IPS-NIHi7 (cell line): ENCODE results near the gene NEDD4L.

ENCODE experiments used
- DNase-seq: peaks from one replicate; pipeline ENCODE4 v3.0.0; 2012; ENCODE audit warnings: mixed read lengths; ENCODE audit errors: extremely low spot score

Gene NEDD4L

DNA sequence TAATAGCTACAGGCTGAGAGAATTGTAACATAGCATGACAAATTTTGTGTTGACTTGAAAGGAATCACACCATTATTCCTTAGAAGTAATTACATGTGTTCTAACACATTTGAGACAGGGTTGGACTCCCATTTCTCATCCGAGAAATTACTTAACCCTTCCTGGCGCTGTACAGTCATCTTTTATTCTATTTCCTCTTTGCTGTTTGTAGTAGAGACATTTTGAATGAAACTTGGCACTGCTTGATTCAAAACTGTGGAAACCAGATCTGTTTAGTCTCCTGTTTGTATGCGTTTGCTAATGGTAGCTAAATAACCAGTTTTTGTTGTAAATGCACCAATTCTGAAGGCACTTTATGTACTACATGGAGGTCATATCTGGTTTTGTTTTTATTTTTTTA lies 352.9 kb downstream of the NEDD4L start:
- no peak for DNase-seq

DNA sequence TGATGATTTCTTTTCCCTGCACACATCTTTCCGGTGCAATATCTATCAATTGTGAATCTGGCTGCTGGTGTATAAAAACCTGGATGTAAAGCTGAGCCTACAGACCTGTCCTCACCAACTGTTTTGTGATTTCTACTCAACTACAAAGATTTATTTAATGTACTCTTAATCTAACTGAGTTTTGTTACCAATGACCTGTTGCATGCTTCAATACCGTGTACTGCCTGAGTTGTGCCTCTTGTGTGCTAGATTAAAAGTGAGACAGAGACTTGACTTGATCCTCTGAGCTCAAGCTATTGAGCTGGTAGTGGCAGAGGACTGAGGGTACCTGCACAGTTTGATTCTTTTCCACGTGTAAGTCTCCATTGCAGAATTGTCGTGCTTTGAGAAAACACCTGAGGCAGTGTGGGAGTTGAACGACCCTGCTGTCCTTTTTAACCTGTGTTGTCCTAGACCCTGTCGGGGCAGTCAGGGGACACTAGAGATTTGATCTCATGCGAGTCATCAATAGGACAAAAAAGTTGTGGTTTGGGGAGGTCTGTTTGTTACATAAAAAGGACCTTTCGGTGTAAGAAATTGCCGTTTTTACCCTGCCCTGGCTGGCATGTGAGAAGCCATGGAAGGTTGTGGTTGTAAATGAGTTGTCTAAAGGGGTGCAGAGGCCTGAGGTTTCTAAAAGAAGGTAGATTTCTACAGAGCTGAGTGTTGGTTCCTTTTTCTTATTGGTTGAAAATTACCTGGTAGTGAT lies 353.5 kb downstream of the NEDD4L start:
- no peak for DNase-seq

DNA sequence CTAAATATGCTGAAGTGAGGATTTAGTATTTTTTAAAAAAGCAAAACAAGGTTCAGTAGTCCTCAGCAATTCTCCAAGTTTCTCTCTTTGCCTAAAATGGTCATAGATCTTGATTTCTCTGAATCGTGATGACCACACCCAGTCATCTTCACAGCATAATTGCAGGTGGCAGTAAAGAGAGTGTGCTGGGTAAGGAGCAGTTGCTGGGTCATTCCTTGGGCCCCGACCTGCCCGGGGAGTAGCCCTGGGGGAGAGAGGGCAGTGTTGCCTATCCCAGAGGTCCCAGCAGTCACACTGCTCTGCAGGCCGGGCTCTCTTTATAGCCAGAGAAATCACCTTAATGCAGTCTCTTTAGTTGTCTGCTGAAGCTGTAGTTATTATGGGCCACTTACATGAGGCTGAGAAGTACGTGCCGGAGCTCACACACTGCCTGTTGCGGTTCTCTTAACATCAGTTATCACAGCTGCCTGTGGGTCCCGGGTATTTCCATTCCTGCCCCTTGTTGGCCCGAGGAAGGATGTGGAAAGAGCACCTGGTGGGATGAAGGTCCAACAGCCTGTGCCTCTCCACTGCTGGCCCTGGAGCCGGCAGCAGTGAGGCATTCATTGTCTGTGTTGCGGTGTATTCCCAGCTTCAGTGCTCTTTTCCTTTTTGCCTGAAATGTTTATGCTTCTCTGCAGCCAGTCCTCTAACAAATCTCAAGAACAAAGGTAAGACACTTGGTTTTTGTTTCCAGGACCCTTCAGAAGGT lies 354.8 kb downstream of the NEDD4L start:
- no peak for DNase-seq

DNA sequence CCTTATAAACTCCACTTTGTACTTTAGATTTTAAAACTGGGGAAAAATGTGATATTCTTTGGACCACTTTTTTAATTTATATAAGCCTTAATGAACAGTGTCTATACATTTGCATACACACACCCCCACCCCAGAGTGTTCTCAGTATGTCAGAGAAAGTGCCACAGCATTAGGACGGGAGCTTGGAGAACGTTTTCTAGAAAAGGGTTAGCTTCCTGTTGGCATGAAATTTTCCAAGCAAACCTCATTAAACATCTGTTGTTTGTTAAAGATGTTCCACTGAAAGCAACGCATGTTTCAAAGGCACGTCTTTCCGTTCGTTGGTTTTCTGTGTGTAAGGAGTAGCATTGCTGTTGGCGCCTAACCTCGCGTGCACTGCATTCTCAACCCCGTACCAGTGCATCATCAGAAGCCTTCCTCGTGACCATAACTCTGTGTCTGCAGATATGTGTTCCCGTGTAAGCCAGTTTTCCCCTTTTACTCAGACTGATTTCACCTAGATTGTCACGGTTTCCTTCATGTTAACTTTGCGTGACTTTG lies 356.4 kb downstream of the NEDD4L start:
- DNase-seq, result no peak

DNA sequence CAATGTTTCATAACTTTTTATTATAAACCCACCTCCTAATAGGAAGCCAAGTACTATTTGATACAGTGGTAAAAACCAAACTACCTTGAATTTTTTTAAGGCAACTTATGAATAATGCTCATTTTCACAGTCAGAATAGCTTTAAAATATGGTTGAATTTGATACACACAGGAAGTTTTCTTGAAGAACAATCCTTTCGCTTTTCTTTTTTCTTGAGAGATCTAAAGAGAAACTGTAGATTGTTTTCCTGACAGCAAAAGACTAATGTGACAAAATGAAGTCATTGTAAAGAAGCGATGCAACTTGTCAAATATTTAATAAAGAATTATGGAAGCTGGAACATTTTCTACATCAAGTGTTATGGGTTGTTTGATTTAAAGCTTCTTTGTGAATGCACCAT lies 357.2 kb downstream of the NEDD4L start:
- no peak for DNase-seq

DNA sequence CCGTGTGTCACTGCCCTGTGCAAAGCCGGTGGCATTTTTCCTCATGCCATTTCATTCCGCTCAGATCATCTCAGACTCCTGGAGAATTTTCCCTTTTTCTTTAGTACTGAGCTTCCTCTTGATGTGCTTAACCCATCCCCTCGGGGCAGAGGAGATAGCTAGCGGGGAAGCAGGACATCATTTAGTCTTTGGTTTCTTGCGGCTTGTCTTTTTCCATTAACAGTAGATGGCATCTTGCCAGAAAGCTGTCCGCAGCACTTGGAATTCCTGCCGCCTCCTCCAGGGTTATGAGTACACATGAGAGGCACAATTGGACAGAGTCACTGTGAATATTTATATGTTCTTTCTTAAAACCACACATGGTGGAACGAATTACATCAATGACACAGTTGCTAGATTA lies 358.2 kb downstream of the NEDD4L start:
- no peak for DNase-seq

DNA sequence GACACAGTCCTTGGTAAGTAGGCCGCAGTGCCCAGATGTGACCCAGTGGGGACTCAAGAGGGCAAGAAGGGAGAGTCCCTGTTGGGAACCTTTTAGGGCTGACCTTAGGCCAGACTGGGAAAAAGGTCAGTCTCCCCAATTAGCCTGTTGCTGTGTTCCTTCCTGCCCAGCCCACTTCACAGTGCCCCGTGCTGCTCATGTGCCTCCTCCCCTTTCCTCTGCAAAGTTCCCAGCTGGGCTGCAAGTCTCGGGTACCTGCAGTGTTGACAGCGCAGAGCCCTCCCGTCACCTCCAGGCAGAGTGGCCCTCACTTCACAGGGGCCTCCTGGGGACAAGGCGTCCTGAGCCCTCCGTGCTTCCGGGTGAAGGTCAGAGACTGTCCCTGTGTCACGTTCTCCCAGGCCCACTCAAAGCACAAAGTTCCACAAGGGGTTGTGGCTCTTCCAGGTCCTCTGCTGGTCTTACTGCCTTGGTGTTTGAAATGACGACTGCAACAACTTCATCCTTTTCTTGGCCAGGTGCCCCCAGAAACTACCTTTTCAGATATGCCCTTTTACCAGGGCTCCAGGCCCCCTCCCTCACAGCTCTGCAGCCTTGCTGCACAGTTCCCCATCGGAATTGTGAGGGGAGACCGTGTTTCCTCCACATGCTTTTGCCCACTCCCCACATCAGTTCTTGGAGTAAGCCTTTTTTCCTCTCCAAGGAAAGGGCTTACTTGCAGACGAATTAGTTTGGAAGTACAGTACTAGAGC lies 359.1 kb downstream of the NEDD4L start:
- no peak for DNase-seq

DNA sequence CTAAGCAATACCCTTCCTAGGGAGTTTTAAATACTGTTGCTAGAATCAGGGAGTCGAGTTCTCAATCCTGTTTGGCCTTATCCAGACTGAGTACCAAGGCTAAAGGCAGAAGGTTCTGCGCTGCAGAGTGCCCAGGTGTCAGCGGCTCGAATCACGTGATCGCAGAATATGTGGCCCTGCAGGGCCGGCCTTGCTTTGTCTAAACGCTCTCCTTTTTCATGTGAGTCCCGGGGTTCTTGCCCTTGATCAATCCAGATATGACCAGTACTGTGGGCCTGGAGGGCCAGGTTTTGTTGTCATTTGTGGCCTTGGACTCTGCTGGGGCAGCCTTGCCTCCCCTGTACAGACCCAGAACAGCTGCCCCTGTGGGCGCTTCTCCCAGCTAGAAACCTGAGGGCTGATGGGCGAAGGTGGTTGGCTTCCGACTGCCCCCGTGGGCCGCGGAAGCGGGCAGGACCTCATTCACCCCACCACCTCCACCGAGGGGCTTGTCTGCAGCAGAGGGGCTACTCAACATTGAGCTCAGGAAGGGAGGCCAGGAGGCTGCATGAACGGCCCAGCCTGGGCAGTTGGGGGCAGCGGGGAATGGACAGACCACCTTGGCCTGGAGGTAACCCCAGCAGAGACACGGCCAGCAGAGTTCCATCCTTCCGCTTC lies 359.9 kb downstream of the NEDD4L start:
- no peak for DNase-seq

DNA sequence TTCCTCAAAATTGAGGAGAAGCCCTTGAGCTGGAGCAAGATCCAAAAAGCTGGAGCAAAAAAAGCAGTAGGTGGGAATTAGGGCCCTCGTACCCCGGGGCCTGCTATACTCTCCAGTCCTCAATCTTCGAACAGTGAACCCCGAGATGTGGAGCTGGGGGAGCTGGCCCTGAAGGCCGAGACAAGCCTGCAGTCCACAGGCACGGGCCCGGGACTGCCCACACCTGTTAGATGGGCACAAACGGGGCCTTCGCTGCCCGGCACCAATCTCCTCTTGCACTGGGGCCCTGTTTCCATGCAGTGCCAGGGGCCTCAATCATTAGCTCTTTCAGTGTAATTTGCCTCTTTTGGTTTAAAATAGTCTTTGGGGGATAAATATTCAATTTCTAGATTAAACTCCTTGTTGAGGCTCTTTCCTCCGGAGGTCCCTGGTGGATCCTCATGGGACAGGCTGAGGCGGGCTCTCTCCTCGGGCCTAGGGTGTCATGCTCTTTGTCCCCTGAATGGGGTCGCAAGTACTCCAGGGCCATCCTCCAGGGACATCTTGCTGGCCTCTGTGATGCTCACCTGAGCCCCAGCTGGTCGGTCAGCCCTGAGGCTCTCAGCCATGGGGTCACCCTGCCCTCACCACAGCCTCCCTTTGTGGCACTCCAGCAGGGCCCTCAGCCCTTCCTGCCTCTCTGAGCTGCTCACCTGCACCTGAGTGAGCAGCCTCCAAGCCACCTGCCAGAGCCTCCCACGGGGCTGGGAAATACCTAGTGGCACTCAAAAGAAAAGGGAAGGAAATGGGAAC lies 361.3 kb downstream of the NEDD4L start:
- DNase-seq, result no peak

DNA sequence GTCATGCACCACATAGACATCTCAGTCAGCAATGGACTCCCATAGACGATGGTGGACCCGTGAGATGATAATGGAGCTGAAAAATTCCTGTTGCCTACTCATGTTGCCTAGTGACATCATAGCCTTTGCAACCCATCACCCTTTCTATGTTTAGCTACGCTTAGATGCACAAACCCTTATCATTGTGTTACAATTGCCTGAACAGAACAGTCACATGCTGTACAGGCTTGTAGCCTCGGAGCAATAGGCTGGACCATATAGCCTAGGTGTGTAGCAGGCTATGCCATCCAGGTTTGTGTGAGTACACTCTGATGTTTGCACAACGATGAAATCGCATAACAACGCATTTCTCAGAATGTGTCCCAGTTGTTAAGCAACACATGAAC lies 363.2 kb downstream of the NEDD4L start:
- no peak for DNase-seq

DNA sequence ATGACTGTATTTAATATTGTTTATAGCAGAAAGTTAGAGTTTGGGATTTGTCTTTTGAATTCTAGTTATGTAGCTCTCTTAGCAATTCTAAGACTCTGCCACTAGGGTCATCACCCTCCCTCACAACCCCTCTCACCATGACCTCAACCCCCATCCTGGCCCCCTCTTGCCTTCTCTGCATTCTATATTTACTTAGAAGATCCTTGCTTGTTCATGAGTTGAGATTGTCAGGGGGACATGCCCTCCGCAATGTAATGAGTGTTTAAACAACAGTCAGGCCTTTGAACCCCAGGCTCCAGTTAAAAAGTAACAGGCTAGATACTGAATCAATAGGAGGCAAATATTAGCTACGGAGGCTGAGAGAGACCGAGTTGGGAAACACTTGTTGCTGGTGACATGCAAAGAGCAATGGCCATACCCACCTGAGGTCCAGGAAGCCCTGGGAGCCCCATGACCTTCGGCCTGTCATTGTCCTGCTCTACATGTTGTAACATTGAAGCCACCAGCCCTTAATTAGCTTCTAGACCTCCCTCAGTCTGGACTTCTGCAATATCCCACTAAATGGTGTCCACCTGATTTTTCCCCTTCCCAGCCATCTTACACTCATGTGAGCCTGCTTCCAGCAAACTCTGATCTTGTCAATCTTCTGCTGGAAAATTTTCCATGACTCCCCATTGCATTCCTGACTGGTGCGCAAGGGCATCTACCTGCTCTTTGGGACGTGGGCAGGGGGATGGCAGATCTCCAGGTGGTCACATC lies 363.8 kb downstream of the NEDD4L start:
- no peak for DNase-seq

DNA sequence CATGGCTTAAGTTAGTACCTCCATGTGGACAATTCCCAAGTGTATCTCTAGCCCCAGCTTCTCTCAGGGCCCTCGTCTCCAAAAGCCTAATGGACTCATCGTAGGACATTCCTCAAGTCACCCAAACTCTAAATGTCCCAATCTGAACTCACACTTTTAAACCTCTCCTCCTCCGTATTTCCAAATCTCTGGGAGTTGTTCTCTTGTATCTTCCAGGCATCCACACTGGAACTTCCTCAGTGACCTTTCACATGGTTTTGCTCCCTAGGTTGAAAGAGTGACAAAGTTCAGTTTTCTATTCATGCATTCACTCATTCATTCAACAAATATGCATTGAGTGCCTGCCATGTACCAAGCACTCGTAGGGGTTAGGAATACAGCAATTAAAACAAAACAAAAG lies 364.6 kb downstream of the NEDD4L start:
- DNase-seq, result no peak

DNA sequence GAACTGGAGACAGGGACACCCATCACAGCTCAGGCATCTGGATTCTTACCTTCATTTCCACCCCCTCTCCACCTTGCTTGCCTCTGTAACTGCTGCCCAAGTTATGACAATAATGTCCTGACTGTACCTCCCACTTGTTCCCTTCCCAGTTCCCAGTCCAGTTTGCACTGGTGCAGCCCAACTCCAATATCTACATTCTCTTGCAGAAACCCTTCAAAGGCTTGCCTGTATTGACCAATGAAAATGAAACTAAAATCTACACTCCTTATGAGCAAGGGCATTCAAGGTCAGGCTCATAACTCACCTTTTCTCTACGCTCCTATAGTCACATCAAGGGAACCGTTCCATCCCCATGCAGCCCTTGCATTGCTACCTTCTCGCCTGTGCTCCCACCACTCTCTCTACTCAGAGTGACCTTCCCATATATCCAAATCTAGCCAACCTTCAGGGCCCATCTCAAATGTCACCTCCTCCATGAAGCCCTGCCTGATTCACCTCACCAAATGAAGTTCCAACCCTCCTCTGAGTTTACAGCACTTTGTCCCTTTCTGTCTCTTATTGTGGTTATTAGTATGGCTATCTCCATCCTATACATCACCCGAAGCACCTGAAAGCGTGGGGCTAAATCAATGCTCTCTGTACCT lies 365.9 kb downstream of the NEDD4L start:
- no peak for DNase-seq

DNA sequence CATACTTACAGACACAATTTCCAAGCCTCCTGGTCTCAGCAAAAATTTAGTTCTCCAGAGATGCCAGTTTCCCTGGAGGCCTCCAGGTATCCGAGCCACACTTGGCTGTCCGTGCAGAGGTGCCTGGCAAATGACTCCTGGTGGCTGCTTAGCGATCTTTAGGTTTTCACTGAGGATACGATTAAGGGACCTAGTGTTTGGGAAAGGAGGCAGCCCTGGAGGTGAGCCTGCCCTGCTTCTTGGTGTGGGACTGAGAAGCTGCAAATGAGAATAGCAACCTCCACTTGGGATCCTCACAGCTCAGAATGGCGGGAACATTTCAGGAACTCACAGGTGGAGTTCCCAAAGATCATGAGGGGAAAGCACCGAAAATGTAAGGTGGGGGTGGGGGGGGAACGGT lies 367.3 kb downstream of the NEDD4L start:
- DNase-seq, result no peak

DNA sequence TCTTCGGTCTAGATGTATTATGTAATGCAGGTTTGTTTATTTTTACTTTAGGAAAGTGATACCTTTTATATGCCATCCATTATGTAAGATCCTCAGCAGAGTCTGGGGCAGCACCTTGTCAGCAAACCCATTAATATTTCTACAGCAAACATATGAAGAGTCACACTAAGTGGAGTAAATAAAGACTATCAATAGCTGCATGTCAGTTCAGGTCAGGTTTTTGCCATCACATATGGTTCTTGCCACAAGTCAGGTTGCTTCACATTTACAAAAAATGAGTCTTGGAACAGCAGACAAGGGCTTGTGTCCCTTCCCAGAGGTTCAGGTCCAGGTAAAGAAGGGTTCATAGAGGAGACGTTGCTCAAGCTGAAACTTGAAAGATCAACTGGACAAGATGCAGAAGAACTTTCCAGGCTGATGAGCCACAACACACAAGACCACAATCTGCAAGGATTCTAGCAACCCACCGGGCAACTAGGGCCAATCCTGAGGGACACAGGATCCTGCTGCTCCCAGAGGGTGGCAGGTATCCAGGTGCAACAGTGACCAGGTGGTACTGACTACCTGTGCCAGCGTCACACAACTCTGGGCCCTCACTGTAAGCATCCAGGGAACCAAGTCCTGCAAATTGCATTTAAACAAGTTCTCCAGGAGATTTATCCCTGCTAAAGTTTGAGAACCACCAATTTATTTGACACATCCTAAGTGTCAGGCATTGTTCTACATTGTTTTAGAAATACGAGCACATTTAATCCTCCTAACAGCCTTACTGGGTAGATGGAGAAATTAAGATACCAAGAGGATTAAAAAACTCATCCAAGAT lies 369.0 kb downstream of the NEDD4L start:
- DNase-seq, result no peak

DNA sequence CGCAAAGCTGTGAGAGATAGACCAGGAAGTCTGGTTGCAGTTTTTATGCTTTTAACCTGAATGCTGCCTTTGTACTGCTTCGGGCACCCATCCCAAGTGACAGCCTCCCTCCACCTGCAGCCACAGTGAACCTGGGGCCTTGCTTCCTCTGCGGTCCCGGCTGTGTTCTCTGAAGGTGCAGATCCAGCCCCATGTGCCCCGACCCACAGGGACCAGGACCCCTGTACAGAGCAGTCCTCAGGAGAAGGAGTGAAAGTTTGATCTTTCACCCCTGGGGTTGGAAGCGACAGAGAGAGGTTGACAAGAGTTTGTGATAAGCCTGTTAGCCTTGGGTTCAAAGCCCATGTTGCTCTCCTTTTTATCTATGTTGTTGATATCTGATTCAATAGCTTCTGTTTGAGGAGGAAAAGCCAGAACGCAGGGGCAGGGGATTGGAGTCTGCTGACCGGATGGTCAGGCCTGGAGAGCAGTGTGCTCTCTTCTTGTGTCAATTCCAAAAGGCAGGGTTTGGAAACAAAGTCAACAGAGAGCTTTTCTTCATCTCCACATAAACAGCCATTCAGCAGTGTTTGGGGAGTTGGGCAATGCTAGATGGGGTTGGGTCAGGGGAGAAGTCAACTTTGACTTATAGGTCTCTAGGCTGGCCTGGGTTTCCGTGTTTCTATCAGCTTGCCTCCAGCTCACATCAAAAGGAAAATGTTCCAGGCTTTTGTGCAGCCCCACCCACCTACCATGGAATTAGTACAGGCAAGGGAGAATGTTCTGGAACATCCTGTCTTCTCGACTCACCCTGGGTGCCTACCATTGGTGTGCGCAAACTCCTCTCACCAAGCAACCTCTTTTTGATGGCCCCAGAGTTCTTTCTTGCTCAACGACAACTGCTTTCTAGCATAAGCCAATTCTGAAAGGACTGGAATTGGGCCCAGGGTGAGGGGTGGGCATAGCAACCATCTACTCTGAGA lies 369.9 kb downstream of the NEDD4L start:
- no peak for DNase-seq

DNA sequence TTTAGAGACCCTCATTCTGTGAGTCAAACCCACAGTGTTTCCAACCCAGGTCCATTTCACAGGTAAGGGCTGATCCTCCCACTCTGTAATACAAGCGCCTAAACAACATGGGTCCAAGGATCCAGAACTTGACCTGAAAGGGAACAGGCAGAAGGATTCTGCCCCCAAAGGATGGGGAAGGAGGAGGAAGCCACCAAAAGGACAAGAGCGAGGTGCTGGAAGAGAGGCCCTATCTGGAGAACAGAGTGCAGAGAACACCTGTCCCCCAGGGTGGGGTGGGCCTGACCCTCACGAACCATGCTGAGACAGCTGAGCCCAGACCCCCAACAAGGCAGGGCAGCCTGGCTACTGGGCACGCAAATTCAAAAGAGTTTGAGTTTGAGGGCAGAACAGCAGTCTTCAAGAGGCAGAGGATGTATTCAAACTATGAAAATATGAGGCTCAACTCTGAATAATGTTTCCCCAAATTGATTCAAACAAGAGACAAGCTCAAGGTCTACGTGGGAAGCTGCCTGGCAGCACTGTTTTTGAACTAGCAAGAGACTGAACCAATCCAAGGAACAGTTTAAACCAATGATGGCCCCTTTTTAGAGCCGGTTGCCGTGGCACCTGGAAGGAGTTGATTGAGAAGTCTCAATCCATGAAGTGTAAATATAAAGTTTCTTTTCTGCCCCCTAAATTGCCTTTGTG lies 372.1 kb downstream of the NEDD4L start:
- no peak for DNase-seq
